Gastroesophageal sphincter (tissue), 3 donors: Measurements from ENCODE around the gene RETREG1.

Experiments
- POLR2A ChIP-seq, 2 donors: fragments of 450-650 bp; IDR thresholded peaks; one replicate each; pipeline ENCODE4 v1.6.1; 2017; ENCODE audit warnings: antibody characterized with exemption in 2 of 2, mild to moderate bottlenecking in 2 of 2, moderate library complexity in 1 of 2
- POLR2AphosphoS5 ChIP-seq: sonication (generic); formaldehyde crosslinking; IDR thresholded peaks from one replicate; pipeline ENCODE4 v1.6.1; 2017; ENCODE audit warnings: antibody characterized with exemption
- TF ChIP-seq, protein P1 (sequence below), 4 experiments: fragments of 200-600 bp in 2 of 4; fragments of 450-650 bp in 2 of 4; sonication (generic) in 1 of 4; IDR thresholded peaks; one replicate each; pipeline ENCODE4 v1.5.1; 2017 to 2019; ENCODE audit warnings: antibody characterized with exemption in 4 of 4, mild to moderate bottlenecking in 2 of 4, moderate library complexity in 2 of 4

DNA sequence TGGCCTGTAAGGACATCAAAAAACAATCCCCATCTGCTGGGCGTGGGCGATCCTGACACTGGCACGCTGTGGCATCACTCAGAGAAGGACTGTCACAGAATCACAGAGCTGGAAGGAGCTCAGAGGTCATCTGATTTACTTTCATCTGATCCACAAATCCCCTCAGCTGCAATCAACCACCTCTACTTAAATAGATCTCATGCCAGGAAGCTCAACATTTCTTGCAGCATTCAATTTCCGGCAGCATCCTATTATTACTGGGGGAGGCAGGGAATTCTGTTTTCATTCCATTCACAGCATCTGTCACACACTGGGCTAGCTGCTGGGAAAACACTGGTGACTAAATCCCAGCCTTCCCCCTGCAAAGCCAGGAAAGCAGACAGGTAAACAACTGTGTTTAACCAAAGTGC lies 38.3 kb downstream of the RETREG1 start:
- TF ChIP-seq, protein P1, sequence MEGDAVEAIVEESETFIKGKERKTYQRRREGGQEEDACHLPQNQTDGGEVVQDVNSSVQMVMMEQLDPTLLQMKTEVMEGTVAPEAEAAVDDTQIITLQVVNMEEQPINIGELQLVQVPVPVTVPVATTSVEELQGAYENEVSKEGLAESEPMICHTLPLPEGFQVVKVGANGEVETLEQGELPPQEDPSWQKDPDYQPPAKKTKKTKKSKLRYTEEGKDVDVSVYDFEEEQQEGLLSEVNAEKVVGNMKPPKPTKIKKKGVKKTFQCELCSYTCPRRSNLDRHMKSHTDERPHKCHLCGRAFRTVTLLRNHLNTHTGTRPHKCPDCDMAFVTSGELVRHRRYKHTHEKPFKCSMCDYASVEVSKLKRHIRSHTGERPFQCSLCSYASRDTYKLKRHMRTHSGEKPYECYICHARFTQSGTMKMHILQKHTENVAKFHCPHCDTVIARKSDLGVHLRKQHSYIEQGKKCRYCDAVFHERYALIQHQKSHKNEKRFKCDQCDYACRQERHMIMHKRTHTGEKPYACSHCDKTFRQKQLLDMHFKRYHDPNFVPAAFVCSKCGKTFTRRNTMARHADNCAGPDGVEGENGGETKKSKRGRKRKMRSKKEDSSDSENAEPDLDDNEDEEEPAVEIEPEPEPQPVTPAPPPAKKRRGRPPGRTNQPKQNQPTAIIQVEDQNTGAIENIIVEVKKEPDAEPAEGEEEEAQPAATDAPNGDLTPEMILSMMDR (IDR thresholded peaks at IDR 0.05) = no peak
- TF ChIP-seq POLR2A (IDR thresholded peaks at IDR 0.05) (no peak), POLR2AphosphoS5 (no peak)
